Lung microvascular endothelial cell (primary cell): ENCODE results near the gene PCBP3. TPM values are rescaled to one million over a fixed set of nuclear protein-coding genes. Genes with fewer than 3 reads are reported as not detected.
"Not testable (repeated sequence)": the region's sequence is repeated elsewhere in the genome, so short reads cannot be mapped to it uniquely, and the experiment has no call there.

Experiments used
- DNase-seq, 2 donors: peaks; one replicate each; pipeline versions ENCODE4 v3.0.0 to v3.0.0-alpha.2; 2010; ENCODE audit warnings: low read depth in 2 of 2
- total RNA-seq: library from RNA; depleted of rRNA; stranded (reverse); fragments of >200 nt; gene quantifications from 2 replicates; pipeline ENCODE4 v1.2.1, GENCODE V29; 2014

PCBP3 gene
- total RNA-seq, 1 donor from 2014 or later = not detected

- DNase-seq = not testable (repeated sequence)
Measured at GRCh38 chr21:45975667-45976409, 332.3 kb downstream of the PCBP3 start.

DNA sequence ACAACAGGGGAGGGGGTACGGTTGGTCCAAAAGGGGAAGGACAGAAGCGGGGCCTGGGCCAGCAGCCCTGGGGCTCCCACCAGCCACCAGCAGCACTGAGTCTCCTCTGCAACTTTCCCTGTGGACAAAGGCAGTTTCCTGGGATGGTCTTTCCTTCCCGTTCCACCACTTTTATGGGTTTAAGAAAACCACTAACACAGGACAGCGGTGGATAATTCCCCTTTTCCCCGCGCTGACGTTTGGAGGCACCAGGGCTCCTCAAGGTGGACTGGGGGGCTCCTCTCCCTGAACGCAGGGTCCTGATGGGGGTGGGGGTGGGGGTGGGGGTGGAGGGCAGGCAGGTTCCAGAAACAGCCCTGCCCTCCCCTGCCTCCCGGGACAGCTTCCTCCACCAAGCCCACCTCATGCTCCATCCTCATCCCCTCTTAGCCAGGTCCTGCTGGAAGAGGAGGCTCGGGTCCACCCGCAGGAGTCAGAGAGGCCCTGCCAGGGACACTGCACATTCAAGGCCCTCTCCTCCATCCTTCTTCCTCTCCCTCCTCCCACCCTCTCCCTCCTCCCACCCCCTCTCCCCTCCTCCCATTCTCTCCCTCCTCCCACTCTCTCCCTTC, 333.3 kb downstream of the PCBP3 start:
- no peak for DNase-seq

- no peak for DNase-seq
Measured at GRCh38 chr21:45977396-45977795, 333.9 kb downstream of the PCBP3 start.

GRCh38 chr21:45979141-45979631, 335.7 kb downstream of the PCBP3 start:
- no peak for DNase-seq

GRCh38 chr21:45979651-45980050, 336.1 kb downstream of the PCBP3 start:
- DNase-seq = no peak

DNA sequence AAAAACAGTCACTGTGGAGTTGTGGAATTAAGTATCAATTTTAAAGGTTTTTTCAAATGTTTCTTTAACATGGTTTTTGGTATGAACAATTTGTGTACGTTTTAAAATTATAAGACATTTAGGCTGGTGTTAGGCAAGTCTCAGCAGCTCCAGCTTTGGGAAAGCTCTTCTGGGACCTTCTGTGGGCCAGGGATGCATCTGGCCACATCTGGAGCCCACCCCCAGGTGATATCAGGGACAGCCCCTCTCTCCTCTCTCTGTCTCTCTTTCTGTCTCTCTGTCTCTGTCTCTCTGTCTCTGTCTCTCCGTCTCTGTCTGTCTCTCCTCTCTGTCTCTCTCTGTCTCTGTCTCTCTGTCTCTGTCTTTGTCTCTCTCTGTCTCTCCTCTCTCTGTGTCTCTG, 336.7 kb downstream of the PCBP3 start:
- no peak for DNase-seq

- no peak for DNase-seq
Measured at GRCh38 chr21:45980697-45981096, 337.2 kb downstream of the PCBP3 start.

DNA sequence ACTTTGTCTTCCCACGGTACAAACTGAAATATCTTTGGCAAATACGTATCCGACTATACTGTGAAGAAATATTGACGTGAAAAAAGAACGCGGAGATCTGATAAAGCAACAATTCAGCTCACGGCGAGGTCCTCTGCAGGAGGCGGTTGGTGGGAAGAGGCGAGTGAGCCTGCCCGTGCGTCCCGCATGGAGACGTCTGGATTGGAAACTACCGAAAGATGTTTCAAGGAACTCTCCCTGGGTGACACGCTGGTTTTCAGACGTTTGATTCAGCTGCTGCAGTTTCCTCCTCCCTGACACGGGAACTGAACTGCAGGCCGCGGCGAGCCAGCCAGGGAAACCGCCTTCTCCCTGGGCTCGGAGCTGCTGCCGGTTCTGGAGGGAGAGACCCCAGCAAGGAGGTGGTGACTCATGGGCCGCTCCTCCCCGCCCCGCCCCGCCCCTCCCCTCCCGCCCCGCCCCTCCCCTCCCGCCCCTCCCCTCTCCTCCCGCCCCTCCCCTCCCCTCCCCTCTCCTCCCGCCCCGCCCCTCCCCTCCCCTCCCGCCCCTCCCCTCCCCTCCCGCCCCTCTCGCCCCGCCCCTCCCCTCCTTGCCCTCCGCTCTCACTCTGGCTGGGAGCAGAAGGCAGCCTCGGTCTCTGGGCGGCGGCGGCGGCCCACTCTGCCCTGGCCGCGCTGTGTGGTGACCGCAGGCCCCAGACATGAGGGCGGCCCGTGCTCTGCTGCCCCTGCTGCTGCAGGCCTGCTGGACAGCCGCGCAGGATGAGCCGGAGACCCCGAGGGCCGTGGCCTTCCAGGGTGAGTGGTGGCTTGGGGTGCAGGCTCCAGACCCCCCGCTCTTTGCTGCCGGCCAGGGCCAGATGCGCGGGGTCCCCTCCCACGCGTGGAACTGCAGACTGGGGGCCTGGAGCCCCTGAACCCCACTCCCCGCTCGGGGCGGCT, 337.9 kb downstream of the PCBP3 start, which contains the start of gene COL6A1:
COL6A1 (plus strand) TSS at position 620 of the 941 bp plus-strand sequence; CDS start at position 701, 81 bp downstream.
- DNase-seq = peak; percentile 59 to 76

DNA sequence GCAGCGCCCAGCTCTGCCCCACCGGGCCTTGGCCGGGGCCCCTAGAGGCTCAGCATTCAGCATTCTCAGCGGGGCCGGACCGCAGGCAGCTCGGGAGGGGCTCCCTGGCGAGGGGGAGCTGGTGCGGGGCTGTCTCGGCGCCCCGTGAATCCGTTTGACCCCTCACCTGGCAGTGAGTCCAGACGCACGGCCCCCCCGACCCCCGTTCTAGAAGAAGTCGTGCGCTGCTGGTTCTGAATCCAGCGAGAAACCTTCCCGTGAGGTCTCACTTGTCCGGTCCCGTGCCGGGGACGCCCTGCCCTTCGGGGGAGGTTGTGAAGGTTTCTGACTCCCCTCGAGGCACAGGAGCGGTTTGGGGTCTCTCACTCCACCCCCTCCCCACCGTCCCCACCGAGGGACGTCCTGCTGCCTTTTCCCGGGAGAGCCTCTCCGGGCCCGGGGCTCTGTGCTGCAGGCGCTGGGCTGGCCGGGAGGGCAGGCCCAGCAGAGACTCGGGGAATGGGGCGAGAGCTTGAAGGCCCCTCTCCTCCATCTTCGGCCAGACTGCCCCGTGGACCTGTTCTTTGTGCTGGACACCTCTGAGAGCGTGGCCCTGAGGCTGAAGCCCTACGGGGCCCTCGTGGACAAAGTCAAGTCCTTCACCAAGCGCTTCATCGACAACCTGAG, 338.7 kb downstream of the PCBP3 start:
- no peak for DNase-seq

- DNase-seq = no peak
Measured at GRCh38 chr21:45982758-45983648, 339.5 kb downstream of the PCBP3 start.

- DNase-seq = no peak
Measured at GRCh38 chr21:45983649-45983965, 340.1 kb downstream of the PCBP3 start.

GRCh38 chr21:45983981-45984551, 340.5 kb downstream of the PCBP3 start:
- no peak for DNase-seq

DNA sequence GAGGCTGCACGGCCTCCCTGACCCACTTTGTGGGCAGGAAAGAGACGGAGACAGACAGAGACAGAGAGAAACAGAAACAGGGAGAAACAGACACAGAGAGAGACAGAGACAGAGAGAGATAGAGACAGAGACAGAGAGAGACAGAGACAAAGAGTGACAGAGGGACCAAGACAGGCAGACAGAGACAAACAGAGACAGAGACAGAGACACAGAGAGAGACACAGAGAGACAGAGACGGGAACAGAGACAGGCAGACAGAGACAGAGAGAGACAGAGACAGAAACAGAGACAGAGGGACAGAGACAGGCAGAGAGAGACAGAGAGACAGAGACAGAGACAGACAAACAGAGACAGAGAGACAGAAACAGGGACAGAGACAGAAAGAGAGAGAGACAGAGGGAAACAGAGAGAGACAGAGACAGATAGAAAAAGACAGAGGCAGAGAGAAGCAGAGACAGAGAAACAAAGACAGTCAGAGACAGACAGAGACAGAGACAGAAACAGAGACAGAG, 341.1 kb downstream of the PCBP3 start:
- no peak for DNase-seq

- DNase-seq = no peak
Measured at GRCh38 chr21:45985471-45986315, 342.2 kb downstream of the PCBP3 start.

GRCh38 chr21:45986316-45987051, 343.0 kb downstream of the PCBP3 start:
- no peak for DNase-seq

DNA sequence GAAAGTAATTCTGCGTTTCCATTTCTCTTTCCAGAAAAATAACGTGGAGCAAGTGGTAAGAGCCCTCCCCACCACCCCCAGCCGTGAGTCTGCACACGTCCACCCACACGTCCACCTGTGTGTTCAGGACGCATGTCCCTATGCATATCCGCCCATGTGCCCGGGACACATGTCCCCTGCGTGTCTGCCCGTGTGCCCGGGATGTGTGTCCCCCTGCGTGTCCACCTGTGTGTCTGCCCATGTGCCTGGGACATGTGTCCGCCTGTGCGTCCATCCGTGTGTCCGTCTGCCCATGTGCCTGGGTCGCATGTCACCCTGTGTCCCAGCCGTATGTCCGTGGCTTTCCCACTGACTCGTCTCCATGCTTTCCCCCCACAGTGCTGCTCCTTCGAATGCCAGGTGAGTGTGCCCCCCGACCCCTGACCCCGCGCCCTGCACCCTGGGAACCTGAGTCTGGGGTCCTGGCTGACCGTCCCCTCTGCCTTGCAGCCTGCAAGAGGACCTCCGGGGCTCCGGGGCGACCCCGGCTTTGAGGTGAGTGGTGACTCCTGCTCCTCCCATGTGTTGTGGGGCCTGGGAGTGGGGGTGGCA, 343.7 kb downstream of the PCBP3 start:
- no peak for DNase-seq
